HG03175 (cell line): Measurements from ENCODE around the gene PLCB4.

Experiments used
- ATAC-seq: cut with Tn5 transposase; IDR thresholded peaks from one replicate; pipeline ENCODE4 v1.9.1; 2021; ENCODE audit warnings: mild to moderate bottlenecking, moderate library complexity; ENCODE audit not compliant: unreplicated experiment

The PLCB4 gene

DNA sequence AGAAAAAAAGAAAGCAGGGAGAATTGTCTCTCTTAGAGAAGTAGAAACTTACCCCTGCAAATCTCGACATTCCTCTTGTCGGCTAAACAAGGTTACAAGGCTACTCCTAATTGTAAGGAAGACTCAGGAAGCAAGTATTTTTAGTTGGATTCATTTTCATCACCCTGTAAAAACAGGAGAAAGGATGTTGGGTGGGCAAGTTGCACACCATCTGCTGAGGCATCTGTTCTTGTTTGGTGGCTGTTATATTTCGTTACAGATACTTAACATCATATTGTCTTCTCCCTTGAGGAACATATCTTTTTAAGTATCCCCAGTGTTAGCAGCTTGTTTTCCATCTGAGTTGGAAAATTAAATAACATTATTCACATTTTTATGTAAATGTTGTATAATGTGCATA is 187.5 kb downstream of the PLCB4 start:
- no peak for ATAC-seq

DNA sequence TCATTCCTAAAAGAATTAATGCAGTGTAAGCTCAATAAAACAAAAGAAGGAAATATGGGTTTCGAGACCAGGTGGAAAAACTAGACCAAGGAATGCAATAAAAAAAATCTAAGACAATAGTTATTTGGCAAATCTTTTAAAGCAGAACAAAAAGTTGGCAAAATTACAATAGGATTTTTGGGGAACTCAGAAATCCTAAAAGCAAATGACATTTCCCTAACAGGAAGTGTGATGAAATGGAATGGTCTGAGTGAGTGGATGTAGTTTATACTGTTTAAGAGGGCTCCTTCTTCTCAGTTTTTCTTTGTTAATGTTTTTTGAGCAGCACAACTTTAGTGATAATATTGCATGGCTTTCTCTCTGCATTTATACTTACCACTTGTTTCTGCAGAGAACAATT is 190.0 kb downstream of the PLCB4 start:
- ATAC-seq: no peak

DNA sequence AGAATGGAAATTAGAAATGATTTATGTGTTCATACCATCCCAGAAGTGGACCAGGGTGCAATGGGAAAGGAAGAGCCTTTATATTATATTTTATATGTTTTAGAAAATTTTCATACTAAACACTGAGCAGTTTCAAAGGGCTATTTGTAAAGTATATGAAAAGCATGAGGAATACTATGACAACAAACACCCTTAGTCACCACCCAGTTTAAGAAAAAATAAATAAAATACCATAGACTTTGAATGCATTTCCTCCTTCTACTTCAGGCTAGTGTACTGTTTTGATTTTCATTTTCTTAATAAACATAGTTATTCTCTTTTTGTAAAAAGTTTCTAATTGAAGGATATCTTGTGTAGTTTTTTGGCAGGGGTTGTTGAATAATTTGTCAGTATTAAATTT is 191.1 kb downstream of the PLCB4 start:
- no peak for ATAC-seq

DNA sequence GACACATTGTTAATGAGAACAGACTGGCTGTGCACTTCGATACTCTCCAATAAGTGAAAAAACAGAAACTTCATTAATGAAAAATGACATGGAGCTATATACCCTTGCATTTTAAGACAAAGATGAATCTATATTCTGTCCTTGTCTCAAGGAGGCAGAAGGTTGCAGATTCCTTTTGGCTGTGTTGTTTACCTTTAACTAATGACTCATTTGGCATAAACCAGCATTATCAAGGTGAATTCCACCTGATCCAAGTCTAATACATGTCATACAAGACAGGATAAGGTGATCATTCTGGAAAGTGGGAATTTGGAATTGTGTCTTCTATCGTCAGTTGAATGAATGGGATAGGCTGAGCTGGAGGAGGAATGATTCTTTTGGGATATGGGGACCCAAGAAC is 192.9 kb downstream of the PLCB4 start:
- ATAC-seq: no peak

DNA sequence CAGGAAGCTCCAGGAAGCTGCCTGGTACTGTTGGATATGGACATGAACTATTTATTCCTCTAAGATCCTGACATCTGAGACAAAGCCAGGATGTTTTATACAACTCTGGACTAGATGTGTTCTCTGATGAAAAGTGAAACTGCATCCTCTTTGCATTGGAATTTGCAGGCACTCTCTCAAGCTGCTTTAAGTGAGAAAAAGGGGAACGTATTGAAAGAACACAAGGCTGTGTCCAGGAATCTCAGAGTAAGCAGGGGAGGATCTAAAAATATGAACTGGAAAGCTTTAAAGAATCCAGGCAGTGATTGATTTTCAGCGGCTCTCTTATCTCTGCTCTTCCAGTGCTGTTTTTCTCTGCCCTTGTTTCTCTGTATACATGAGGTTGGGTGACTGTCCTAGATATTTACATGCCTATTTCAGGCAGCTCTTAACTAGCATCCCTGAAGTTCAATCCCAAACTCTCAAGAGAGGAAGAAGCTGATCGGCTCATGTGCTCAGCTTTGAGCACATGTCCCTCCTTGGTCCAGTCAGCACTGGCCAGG is 193.8 kb downstream of the PLCB4 start:
- ATAC-seq: no peak

DNA sequence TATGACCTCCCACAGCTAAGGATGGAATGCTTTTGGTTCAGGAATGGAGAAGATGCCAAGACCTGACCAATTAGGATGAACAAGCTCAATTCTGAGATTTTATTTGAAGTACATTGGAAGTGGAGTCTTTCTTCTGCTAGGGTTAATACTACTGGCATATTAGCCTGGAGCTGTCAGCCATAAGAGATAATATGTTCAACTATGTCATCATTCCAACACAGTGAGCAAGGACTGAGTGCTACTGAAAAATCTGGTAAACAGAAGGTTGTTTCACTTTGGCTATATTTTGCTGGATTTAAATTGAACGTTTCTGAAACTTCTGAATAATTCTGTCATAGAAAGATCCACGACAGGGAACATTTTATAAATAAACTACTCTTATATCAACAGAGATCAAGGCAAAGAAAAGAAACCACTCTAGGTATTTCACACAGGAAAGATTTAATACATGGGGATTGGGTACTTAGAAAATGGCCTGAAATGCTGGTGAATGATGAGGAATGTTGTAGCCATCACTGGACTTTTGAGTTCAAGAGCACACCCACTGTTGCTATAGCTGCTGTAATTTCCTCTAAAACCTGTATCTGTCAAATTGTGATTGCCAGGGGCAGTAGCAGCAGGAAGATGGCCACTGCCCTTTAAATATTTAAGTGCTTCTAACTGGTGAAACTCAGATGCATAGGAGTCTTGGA is 200.5 kb downstream of the PLCB4 start:
- no peak for ATAC-seq

DNA sequence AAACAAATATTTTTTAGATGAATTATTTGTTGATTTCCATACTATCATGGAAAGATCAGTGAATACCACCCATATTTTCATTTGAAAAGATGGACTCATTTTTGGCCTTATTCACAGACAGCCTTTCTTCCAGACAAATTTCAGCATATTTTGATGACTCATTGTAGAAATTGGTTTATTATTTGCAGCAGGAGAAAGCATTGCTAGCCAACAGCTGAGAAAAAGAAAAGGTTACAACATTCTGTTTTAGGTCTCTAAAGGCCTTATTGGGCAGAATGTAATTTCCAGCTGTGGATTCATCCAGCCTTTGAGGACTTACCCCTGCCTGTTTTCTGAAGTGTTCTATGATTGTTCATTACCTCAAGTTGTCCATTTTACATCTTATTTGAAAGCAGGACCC is 201.9 kb downstream of the PLCB4 start:
- ATAC-seq: no peak

DNA sequence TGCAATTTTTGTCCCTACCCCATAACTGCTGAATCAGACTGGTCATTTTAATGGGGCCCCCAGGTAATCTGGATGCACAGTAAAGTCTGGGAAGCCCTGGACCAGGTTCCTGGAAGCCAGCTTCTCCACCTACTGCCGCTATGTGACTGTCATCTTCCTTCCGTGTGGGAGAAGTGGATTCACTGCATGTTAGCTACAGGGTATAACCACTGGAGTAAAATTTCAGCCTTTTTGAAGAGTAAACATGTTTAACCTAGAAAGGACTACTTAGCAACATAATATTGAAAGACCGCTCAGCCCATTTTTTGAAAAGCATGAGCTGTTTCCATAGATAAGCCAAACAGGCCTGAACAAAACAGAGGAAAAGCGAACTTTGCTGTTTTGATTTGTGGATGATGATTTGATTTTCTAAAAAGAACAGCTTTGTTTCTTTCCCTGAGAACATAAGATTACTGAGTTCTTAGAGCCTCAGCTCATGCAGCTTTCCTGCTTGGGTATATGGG is 208.1 kb downstream of the PLCB4 start:
- no peak for ATAC-seq

DNA sequence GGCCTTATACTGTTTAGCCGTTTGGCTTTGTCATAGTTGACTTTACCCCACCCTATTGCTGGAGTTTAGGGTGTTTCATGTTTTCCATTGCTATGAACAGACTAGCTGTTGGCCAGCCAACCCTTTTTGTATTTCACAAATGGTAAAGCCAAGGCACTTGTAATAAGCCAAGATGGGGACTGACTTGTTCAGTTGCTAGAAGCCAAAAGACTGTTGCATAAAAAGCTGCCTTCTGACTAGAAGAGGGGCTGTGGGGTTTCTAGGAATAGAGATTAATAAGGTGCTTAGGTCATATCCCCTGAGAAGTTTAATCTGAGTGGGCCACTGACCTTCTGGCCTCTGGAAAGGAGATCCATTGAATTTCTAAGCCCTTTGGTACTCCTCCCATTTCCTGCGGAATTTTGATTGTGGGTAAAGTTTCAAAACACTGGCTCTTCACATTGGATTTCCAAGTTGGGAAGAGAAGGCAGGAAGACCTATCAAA is 211.1 kb downstream of the PLCB4 start:
- no peak for ATAC-seq

DNA sequence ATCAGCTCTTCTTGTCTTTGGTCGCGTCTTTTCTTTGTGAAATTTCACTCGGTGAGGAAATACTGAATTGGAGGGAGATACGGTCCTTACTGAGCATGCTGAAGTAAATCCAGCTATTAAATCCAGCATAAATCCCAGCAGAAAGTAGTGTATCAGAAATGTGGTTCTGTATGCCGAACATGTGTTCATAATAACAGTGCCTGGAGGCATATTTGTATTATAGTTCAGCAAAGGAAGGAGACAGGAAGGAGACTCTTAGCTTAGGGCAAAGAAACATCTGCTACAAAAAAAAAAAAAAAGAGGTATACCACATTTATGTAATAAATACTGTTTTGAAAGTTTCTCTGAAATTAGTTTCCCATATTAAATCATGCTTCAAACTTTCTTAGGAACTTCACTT is 211.8 kb downstream of the PLCB4 start:
- no peak for ATAC-seq

DNA sequence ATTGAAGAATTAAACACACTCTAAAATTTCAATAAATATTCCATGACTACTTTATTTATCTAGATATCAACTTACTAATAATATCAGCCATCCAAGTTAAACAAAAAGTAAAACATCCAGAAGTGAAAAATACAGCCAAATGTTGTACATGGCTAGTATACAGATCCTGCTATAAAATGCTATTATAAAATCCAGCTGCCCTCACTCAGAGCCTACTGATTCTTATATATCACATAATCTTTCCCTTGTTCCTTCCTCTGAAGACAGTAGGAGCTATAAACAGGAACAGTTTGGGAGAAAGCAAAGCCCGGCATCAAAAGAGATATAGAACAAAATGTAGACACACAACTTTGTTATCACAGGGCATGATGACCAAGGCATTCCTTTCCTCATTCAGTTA is 212.9 kb downstream of the PLCB4 start:
- ATAC-seq: no peak

DNA sequence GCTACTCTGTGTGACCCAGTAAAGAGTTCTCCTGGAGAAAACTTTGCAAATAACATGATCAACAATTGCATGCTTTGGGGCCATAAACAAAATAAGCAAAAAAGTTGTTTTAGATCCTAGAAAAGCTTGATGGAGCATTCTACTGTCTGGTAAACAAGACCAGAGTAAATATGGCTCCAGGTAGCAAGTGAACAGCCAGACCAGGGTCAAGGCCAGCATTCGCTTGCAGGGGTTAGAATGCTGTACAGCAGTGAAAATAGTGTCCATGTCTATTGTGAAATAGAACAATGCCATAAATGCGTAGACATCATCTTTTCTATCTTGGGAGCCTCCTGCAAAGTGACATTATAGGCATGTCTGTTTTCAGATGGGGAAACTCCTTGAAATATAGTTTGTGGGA is 216.7 kb downstream of the PLCB4 start:
- no peak for ATAC-seq

DNA sequence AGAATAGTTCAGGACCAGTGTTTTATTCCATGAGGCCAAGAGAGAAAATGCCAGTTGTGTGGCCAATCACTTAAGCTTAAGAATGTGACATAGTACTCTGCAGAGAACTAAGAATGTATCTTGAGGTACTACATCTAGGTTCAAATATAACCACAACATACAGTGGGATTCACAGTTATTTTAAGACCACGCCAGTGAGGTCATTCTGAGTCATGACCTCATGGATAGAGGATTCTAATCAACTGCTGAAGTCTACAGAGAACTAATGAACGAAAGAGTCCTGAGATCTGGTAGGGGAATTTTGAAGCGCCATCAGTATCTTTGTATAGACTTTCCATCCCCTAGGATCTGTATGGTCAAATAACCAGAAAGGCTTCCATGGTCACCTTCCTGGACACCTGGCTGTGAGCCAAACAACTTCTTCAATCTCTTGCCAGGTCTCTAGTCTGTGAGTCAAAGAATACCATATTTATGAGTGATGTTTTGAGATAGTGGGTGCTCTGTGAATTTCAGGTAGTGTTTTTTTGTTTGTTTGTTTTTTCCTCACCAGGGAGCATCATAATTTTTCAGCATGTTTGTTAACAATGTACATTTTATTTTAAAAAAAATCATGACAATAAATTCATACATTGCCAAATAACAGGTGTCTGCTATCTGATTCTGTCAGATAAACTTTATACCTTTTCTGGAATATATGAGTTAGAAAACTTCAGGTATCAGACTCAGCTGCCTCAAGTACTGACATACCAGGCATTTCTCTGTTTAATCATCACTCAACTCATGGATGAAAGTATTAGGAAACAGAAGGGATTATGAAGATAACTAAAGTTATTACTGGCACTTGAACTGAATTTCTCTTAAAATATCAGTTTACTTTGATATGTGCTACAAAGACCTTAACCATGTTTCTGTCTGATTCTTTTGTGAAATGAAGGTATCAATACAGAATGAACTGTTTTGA is 217.9 kb downstream of the PLCB4 start:
- ATAC-seq: no peak

DNA sequence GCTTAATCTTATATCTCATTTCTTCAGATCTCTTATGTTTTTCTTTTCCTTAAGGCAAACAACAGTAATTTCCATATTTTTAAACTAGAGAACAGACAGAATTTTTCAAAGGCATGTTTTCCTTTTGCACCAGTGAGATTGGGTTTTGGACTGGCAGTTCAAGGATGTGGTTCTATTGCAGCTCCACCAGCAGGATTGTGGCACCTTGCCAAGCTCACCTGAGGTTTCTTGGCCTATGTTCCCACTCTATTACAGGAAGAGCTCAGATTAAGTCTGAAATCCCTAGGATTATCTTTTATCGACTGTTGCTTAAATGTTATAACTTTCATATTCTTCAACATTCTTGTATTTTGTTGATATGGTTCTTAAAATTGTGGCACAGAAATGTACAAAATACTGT is 218.9 kb downstream of the PLCB4 start:
- no peak for ATAC-seq

DNA sequence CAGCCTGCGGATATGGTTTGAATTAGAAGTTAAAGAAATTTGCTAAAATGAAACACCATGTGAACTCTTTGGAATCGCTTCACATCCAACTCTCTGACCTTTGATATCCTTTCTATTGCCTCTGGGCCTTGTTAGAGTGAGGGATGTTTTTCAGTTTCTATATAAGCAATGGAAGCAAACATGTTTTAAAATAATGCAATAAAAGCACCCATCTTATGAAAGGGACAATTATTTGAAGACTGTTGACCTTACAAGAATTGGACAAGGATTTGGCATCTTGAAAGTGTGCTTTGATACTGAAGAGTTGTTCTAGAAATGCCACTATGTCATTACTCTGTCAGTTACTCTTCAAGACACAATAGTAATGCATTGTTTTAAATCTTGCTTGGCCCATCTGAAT is 221.4 kb downstream of the PLCB4 start:
- ATAC-seq: no peak

DNA sequence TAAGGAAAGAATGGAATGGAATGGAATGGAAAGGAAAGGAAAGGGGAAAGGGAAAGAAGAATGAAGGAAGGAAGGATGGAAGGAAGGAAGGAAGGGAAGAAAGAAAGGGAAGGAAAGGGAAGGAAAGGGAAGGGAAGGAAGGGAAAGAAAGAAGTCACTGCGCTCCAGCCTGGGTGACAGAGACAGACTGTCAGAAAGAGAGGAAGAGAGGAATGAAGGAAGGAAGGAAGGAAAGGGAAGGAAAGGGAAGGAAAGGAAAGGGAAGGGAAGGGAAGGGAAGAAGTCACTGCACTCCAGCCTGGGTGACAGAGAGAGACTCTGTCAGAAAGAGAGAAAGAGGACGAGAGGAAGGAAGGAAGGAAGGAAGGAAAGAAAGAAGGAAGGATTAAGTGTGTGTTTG is 224.3 kb downstream of the PLCB4 start:
- ATAC-seq: no peak

DNA sequence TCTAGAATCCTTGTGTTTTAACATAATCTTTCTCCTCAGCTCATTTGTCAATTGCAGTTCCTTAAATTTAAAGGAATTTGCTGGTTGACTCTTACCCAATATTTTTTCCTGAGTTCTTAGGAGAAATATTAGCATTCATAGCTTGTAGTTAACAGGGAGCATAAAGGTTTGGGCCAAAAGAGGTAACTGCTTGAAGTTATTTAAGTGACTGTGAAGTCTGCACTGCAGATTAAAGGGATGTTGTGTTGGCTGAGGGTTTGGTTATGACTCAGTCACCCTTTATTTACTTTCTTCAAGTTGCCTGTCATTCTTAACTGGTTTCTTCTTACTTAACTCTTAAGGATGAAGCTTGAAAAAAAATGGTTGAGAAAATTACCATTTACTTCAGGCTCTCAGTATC is 225.2 kb downstream of the PLCB4 start:
- ATAC-seq: no peak

DNA sequence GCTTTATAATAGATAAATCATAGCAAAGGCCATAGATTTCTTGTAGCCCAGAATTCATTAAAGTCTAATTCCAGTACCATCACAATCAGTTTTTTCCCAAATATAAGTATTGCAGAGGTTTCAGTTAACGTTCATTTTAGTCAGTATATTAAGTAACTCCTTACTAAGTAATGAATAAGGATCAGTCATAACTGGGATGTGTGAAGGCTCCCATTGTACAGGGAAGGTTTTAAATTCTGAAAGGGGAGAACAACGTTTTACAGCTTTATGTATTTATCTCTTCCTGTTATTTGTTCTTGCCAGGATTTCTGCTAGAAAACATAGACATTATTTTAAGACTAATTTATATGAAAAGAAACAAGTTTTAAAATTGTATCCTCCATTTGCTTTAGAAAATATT is 230.0 kb downstream of the PLCB4 start:
- no peak for ATAC-seq

DNA sequence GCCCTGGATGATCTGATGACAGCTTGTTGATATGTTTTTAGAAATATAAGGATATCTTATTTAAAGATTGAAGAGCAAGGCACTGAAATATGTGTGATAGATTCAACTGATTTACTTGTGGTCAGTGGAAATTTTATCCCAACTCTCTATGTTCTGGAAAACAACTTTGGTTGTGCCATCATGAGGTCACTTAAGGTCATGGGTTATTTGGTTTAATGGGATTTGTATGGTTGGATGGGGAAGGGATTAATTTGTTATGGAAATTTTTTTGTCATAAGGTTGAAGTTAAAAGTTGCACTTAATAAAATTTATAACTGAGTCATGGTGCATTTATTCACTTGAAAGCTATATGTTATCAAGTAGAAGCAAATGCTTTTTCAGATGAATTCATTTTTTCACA is 231.2 kb downstream of the PLCB4 start:
- ATAC-seq: no peak

DNA sequence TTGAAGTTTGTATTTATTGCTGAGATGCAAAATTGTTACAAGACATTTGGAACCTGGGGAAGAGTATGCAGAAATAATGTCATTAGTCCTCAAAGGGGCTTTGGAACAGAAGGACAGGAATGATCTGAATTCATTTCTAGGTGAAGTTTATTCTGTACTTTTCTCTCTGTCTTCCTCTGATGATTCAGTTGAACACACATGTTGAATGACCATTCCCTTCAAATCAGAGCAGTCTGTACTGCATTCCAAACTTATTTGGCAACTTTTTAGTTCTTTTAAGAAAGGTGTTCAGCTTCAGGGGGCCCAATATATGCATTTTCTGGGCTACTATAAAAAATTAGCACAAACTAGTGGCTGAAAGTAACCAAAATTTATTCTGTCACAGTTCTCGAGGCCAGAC is 231.6 kb downstream of the PLCB4 start:
- ATAC-seq: no peak
